ENCODE measurements around the gene RPP40.

GRCh38 chr6:4950836-4951533, 52.9 kb downstream of the RPP40 start:
- TF ChIP-seq CTCF (IDR thresholded peaks at IDR 0.05) (no peak), POLR2AphosphoS5 (IDR thresholded peaks at IDR 0.05; ENCODE audit: low read depth, low read length) (no peak), TCF7L2 (IDR thresholded peaks at IDR 0.05; ENCODE audit: low read depth, low read length) (no peak), REST (IDR thresholded peaks at IDR 0.05; ENCODE audit: insufficient read depth in 1 of 2, low read depth in 2 of 2, low read length in 1 of 2) (no peak)

Data from Panc1 (cell line).